Activated naive CD4-positive, alpha-beta T cell treated with anti-CD3 and anti-CD28 coated beads, Interleukin-2, amount 10 ng/mL, durations not matched to agents 5 hours and 36 hours (primary cell): ENCODE data around the gene LMLN. TPM values are rescaled to one million over a fixed set of nuclear protein-coding genes. Genes with fewer than 3 reads are reported as not detected.

Experiments used
- total RNA-seq, 2 experiments: library from RNA; stranded (reverse); gene quantifications; one replicate each; pipeline ENCODE4 v1.2.3, GENCODE V29; 2021

The LMLN gene
- total RNA-seq: 1 to 10 TPM; 3.7 to 4.4 TPM

GRCh38 chr3:197959891-197960693 is at the start of gene LMLN:
LMLN (plus strand) TSS chr3:197960217; CDS start chr3:197960246, 29 bp downstream.

GRCh38 chr3:197949778-197950676 is 10.0 kb upstream of the LMLN start, which contains the start of gene RPL35A:
RPL35A (plus strand) TSS chr3:197950190; CDS start chr3:197950968, 778 bp downstream.

Other genes with a start within 250 kb of the LMLN start
- gene RUBCN, start 223.3 kb upstream of the LMLN start, total RNA-seq: 10 to 100 TPM; 36.0 to 36.3 TPM
- gene FYTTD1, start 210.3 kb upstream of the LMLN start, total RNA-seq: 10 to 100 TPM; 43.3 to 52.0 TPM
- 10 to 100 TPM; 46.0 to 57.6 TPM for gene LRCH3, start 169.0 kb upstream of the LMLN start, total RNA-seq
- 1,000 to 10,000 TPM; 1,394 to 1,419 TPM for gene RPL35A, start 10.0 kb upstream of the LMLN start, total RNA-seq